Loucy (cell line): Measurements from ENCODE around the gene ALG8.
"Not testable (repeated sequence)": the region's sequence is repeated elsewhere in the genome, so short reads cannot be mapped to it uniquely, and the experiment has no call there.

ENCODE experiments used
- H2AFZ ChIP-seq: fragments of 200-600 bp; sonication (generic); 2 replicates; pipeline ENCODE4 v1.6.0; 2016; ENCODE audit warnings: antibody characterized with exemption, mild to moderate bottlenecking, low read length, moderate library complexity
- H3F3A ChIP-seq: fragments of 200-600 bp; 2 replicates; pipeline ENCODE4 v1.6.0; 2016; ENCODE audit warnings: antibody characterized with exemption, low read depth, mild to moderate bottlenecking
- H3K27me3 ChIP-seq: fragments of 200-600 bp; sonication (generic); 2 replicates; pipeline ENCODE4 v1.6.1; 2014; ENCODE audit warnings: low read length, mild to moderate bottlenecking; ENCODE audit not compliant: insufficient read depth, poor library complexity, severe bottlenecking
- H3K36me3 ChIP-seq: fragments of 200-600 bp; sonication (generic); 2 replicates; pipeline ENCODE4 v1.6.1; 2016; ENCODE audit warnings: low read length; ENCODE audit not compliant: insufficient read depth
- H3K4me1 ChIP-seq: fragments of 200-600 bp; sonication (generic); 2 replicates; pipeline ENCODE4 v1.5.1; 2014; ENCODE audit warnings: low read length, mild to moderate bottlenecking; ENCODE audit not compliant: insufficient read depth, poor library complexity, severe bottlenecking
- H3K4me2 ChIP-seq: fragments of 200-600 bp; sonication (generic); 2 replicates; pipeline ENCODE4 v1.6.0; 2014; ENCODE audit warnings: antibody characterized with exemption, low read length, low read depth, mild to moderate bottlenecking; ENCODE audit not compliant: poor library complexity, severe bottlenecking
- H3K4me3 ChIP-seq: fragments of 200-600 bp; sonication (generic); 2 replicates; pipeline ENCODE4 v1.5.1; 2014; ENCODE audit warnings: low read length, mild to moderate bottlenecking, mixed read lengths; ENCODE audit not compliant: poor library complexity, severe bottlenecking
- H3K79me2 ChIP-seq: fragments of 200-600 bp; sonication (generic); 2 replicates; pipeline ENCODE4 v1.6.1; 2014; ENCODE audit warnings: low read length; ENCODE audit not compliant: insufficient read depth
- H3K9ac ChIP-seq: fragments of 200-600 bp; sonication (generic); 2 replicates; pipeline ENCODE4 v1.6.0; 2014; ENCODE audit warnings: mild to moderate bottlenecking, low read depth, low read length, moderate library complexity; ENCODE audit not compliant: poor library complexity, severe bottlenecking
- H3K9me2 ChIP-seq: fragments of 200-600 bp; sonication (generic); replicated peaks from 2 replicates; pipeline ENCODE4 v1.6.1; 2016; ENCODE audit warnings: low read depth, low read length, mixed read lengths
- H3K9me3 ChIP-seq: fragments of 200-600 bp; sonication (generic); 2 replicates; pipeline ENCODE4 v1.6.1; 2014; ENCODE audit warnings: mild to moderate bottlenecking, antibody characterized with exemption, low read length, low read depth; ENCODE audit not compliant: insufficient read depth
- H4K20me1 ChIP-seq: fragments of 200-600 bp; sonication (generic); 2 replicates; pipeline ENCODE4 v1.6.0; 2014; ENCODE audit warnings: antibody characterized with exemption, low read length, mild to moderate bottlenecking; ENCODE audit not compliant: insufficient read depth, poor library complexity, severe bottlenecking
- CTCF ChIP-seq: fragments of 200-600 bp; sonication (generic); conservative IDR thresholded peaks from 2 replicates; pipeline ENCODE4 v1.5.1; 2014; ENCODE audit warnings: mild to moderate bottlenecking, antibody characterized with exemption, low read length
- EZH2phosphoT487 ChIP-seq: fragments of 200-600 bp; IDR thresholded peaks from 2 replicates; pipeline ENCODE4 v1.6.1; 2018; ENCODE audit warnings: antibody characterized with exemption, mild to moderate bottlenecking, moderate library complexity, borderline replicate concordance

ALG8 gene

GRCh38 chr11:78179459-78180071 is 40.1 kb upstream of the ALG8 start:
- H3K9me3 ChIP-seq = no peaks in the 10 kb centered on the region
- no peak overlapping the region for H3K4me3 ChIP-seq
- no peaks in the 10 kb centered on the region for H4K20me1 ChIP-seq

GRCh38 chr11:78177216-78177615 is 37.8 kb upstream of the ALG8 start:
- Histone ChIP-seq H3K4me1 (no peaks in the 10 kb centered on the region), H3K4me2 (no peak overlapping the region), H3K9ac (no peak overlapping the region), H3K9me3 (no peaks in the 10 kb centered on the region), H3F3A (no peaks in the 10 kb centered on the region), H3K9me2 (no peaks in the 10 kb centered on the region), H3K27me3 (no peaks in the 10 kb centered on the region), H2AFZ (no peak overlapping the region), H3K79me2 (no peaks in the 10 kb centered on the region), H3K36me3 (no peaks in the 10 kb centered on the region), H3K4me3 (no peak overlapping the region), H4K20me1 (no peaks in the 10 kb centered on the region)
- TF ChIP-seq CTCF (no peak), EZH2phosphoT487 (no peak)

More at GRCh38 chr11:78179459-78180071, 40.1 kb upstream of the ALG8 start:
- TF ChIP-seq CTCF = no peak
- TF ChIP-seq EZH2phosphoT487 = no peak
- Histone ChIP-seq H3K9ac (no peak overlapping the region), H3F3A (no peaks in the 10 kb centered on the region), H3K79me2 (no peaks in the 10 kb centered on the region), H2AFZ (no peak overlapping the region), H3K27me3 (no peaks in the 10 kb centered on the region), H3K4me1 (no peaks in the 10 kb centered on the region), H3K36me3 (no peaks in the 10 kb centered on the region), H3K4me2 (no peak overlapping the region), H3K9me2 (no peaks in the 10 kb centered on the region)

GRCh38 chr11:78176605-78177141 is 37.2 kb upstream of the ALG8 start:
- Histone ChIP-seq H3F3A (no peaks in the 10 kb centered on the region), H3K79me2 (no peaks in the 10 kb centered on the region), H3K27me3 (no peaks in the 10 kb centered on the region), H3K4me3 (no peak overlapping the region), H3K9ac (no peak overlapping the region), H3K4me2 (no peak overlapping the region), H3K4me1 (no peaks in the 10 kb centered on the region), H4K20me1 (no peaks in the 10 kb centered on the region), H3K9me3 (no peaks in the 10 kb centered on the region), H3K36me3 (no peaks in the 10 kb centered on the region), H2AFZ (no peak overlapping the region), H3K9me2 (no peaks in the 10 kb centered on the region)
- no peak for TF ChIP-seq CTCF
- TF ChIP-seq EZH2phosphoT487 = no peak

- not testable (repeated sequence) for H3F3A ChIP-seq, H3K4me3 ChIP-seq, H3K9me3 ChIP-seq, H3K27me3 ChIP-seq, H3K9me2 ChIP-seq, H3K9ac ChIP-seq, H3K4me1 ChIP-seq, H3K4me2 ChIP-seq, H4K20me1 ChIP-seq, H3K36me3 ChIP-seq, H3K79me2 ChIP-seq, H2AFZ ChIP-seq
Measured at GRCh38 chr11:78175862-78176261, 36.4 kb upstream of the ALG8 start.
